SK-N-SH (cell line): Measurements from ENCODE around the gene HLA-DRB1. TPM values are rescaled to one million over a fixed set of nuclear protein-coding genes. Genes with fewer than 3 reads are reported as not detected.
"Not testable (repeated sequence)": the region's sequence is repeated elsewhere in the genome, so short reads cannot be mapped to it uniquely, and the experiment has no call there.

ENCODE experiments used
- CTCF ChIA-PET: fragments of 300-600, 350-600 bp; formaldehyde crosslinking; extraction: SDS; loops from one replicate; lab custom pipeline; 2021; lab: Yijun Ruan, JAX
- POLR2A ChIA-PET: fragments of 350-600 bp; sonication (Branson Sonifier 250); formaldehyde crosslinking; extraction: SDS; loops from one replicate; lab custom pipeline; 2020; ENCODE audit warnings: antibody characterized with exemption, inconsistent platforms; lab: Yijun Ruan, JAX
- DNase-seq: peaks from one replicate; pipeline ENCODE4 v3.0.0; 2012
- H2AFZ ChIP-seq: fragments of 200-600 bp; sonication (generic); 2 replicates; pipeline ENCODE4 v1.8.1; 2016; ENCODE audit warnings: antibody characterized with exemption, mild to moderate bottlenecking, low read depth
- H3F3A ChIP-seq: fragments of 200-600 bp; sonication (generic); replicated peaks from 2 replicates; pipeline ENCODE3; 2016; ENCODE audit warnings: antibody characterized with exemption, mild to moderate bottlenecking; ENCODE audit not compliant: insufficient read depth
- H3K27ac ChIP-seq, 2 experiments: fragments of 200-500 bp in 1 of 2; fragments of 200-600 bp in 1 of 2; sonication (Bioruptor generic) in 1 of 2; sonication (generic), shearing (Covaris generic) in 1 of 2; 2 replicates each; pipeline versions ENCODE4 v1.5.1 to v1.6.1; 2014 to 2016; ENCODE audit warnings: low read depth in 2 of 2, inconsistent platforms in 1 of 2, low read length in 1 of 2, mild to moderate bottlenecking in 1 of 2, mixed read lengths in 1 of 2
- H3K27me3 ChIP-seq: fragments of 200-600 bp; sonication (generic), shearing (Covaris generic); 2 replicates; pipeline ENCODE4 v1.6.1; 2016; ENCODE audit warnings: mixed run types; ENCODE audit not compliant: insufficient read depth
- H3K36me3 ChIP-seq, 2 experiments: fragments of 200-500 bp in 1 of 2; fragments of 200-600 bp in 1 of 2; sonication (Bioruptor generic) in 1 of 2; sonication (generic) in 1 of 2; replicated peaks in 1 of 2; 2 replicates each; pipeline versions ENCODE3 to v1.5.1; 2014 to 2016; ENCODE audit warnings: low read length in 1 of 2, mild to moderate bottlenecking in 1 of 2; ENCODE audit not compliant: insufficient read depth in 2 of 2, control insufficient read depth in 1 of 2
- H3K4me1 ChIP-seq, 2 experiments: fragments of 200-500 bp in 1 of 2; fragments of 200-600 bp in 1 of 2; sonication (Bioruptor generic) in 1 of 2; sonication (generic), shearing (Covaris generic) in 1 of 2; 2 replicates each; pipeline versions ENCODE4 v1.5.1 to v1.6.1; 2014 to 2016; ENCODE audit warnings: low read depth in 1 of 2, low read length in 1 of 2, mixed run types in 1 of 2; ENCODE audit not compliant: insufficient read depth in 2 of 2, control insufficient read depth in 1 of 2
- H3K4me2 ChIP-seq: fragments of 200-600 bp; sonication (generic), shearing (Covaris generic); 2 replicates; pipeline ENCODE4 v1.6.1; 2017; ENCODE audit warnings: mixed run types
- H3K4me3 ChIP-seq, 2 experiments: fragments of 200-500 bp in 1 of 2; fragments of 200-600 bp in 1 of 2; sonication (Bioruptor generic) in 1 of 2; sonication (generic), shearing (Covaris generic) in 1 of 2; 2 replicates each; pipeline versions ENCODE4 v1.5.1 to v1.8.1; 2014 to 2016; ENCODE audit warnings: low read depth in 2 of 2, inconsistent platforms in 1 of 2, low read length in 1 of 2, mild to moderate bottlenecking in 1 of 2, mixed read lengths in 1 of 2, moderate library complexity in 1 of 2
- H3K79me2 ChIP-seq: fragments of 200-600 bp; sonication (generic); 2 replicates; pipeline ENCODE4 v1.8.1; 2017; ENCODE audit warnings: mild to moderate bottlenecking; ENCODE audit not compliant: insufficient read depth
- H3K9ac ChIP-seq: fragments of 200-600 bp; sonication (generic); 2 replicates; pipeline ENCODE4 v1.6.1; 2017; ENCODE audit warnings: mixed run types
- H3K9me2 ChIP-seq: fragments of 200-600 bp; sonication (generic); 2 replicates; pipeline ENCODE4 v1.6.1; 2017; ENCODE audit warnings: mixed run types
- H3K9me3 ChIP-seq: fragments of 200-600 bp; sonication (generic); 2 replicates; pipeline ENCODE4 v1.6.1; 2017; ENCODE audit warnings: mixed run types, mild to moderate bottlenecking, moderate library complexity
- H4K20me1 ChIP-seq: fragments of 200-600 bp; sonication (generic); 2 replicates; pipeline ENCODE4 v1.6.1; 2017; ENCODE audit warnings: mild to moderate bottlenecking, mixed run types; ENCODE audit not compliant: insufficient read depth
- FOSL2 ChIP-seq: IDR thresholded peaks from 2 replicates; pipeline ENCODE4 v1.4.0; 2012; ENCODE audit warnings: low read depth, mild to moderate bottlenecking, moderate library complexity, borderline replicate concordance
- FOXM1 ChIP-seq: IDR thresholded peaks from 2 replicates; pipeline ENCODE4 v1.4.0; 2012; ENCODE audit warnings: low read depth, mild to moderate bottlenecking
- GABPA ChIP-seq: IDR thresholded peaks from 2 replicates; pipeline ENCODE4 v1.4.0; 2012; ENCODE audit warnings: low read depth, mild to moderate bottlenecking
- GATA2 ChIP-seq: sonication (generic); formaldehyde crosslinking; IDR thresholded peaks from 2 replicates; pipeline ENCODE4 v1.5.0; 2020; ENCODE audit warnings: mild to moderate bottlenecking, missing genetic modification reagents
- IRF3 ChIP-seq: fragments of 150-350 bp; IDR thresholded peaks from 2 replicates; pipeline ENCODE4 v1.6.1; 2016; ENCODE audit warnings: mild to moderate bottlenecking, low read depth, low read length
- JUND ChIP-seq: IDR thresholded peaks from 2 replicates; pipeline ENCODE4 v1.4.0; 2012
- MAX ChIP-seq: IDR thresholded peaks from 2 replicates; pipeline ENCODE4 v1.4.0; 2012; ENCODE audit warnings: low read depth
- MEF2A ChIP-seq: IDR thresholded peaks from 2 replicates; pipeline ENCODE4 v1.4.0; 2012; ENCODE audit warnings: low read depth, borderline replicate concordance
- MXI1 ChIP-seq: IDR thresholded peaks from 2 replicates; pipeline ENCODE4 v1.6.1; 2012; ENCODE audit warnings: mild to moderate bottlenecking, low read depth, low read length, improper control_type of control experiment
- NFIC ChIP-seq: IDR thresholded peaks from 2 replicates; pipeline ENCODE4 v1.4.0; 2012; ENCODE audit warnings: borderline replicate concordance
- NRF1 ChIP-seq: IDR thresholded peaks from 2 replicates; pipeline ENCODE4 v1.6.1; 2012; ENCODE audit warnings: low read depth, mild to moderate bottlenecking, low read length
- POLR2AphosphoS5 ChIP-seq: IDR thresholded peaks from 2 replicates; pipeline ENCODE4 v1.6.1; 2012; ENCODE audit warnings: low read depth, low read length
- RCOR1 ChIP-seq: fragments of 150-350 bp; IDR thresholded peaks from 2 replicates; pipeline ENCODE4 v1.6.1; 2017; ENCODE audit warnings: antibody characterized with exemption, low read length
- REST ChIP-seq: IDR thresholded peaks from 2 replicates; pipeline ENCODE4 v1.6.1; 2012; ENCODE audit warnings: mild to moderate bottlenecking, low read depth, low read length, moderate library complexity
- SIN3A ChIP-seq: IDR thresholded peaks from 2 replicates; pipeline ENCODE4 v1.6.1; 2012; ENCODE audit warnings: low read depth, mild to moderate bottlenecking, low read length, moderate library complexity, borderline replicate concordance
- TAF1 ChIP-seq: IDR thresholded peaks from 2 replicates; pipeline ENCODE4 v1.6.1; 2012; ENCODE audit warnings: low read depth, mild to moderate bottlenecking, low read length, moderate library complexity, borderline replicate concordance
- TCF12 ChIP-seq: IDR thresholded peaks from 2 replicates; pipeline ENCODE4 v1.4.0; 2012
- USF1 ChIP-seq: IDR thresholded peaks from 2 replicates; pipeline ENCODE4 v1.4.0; 2012; ENCODE audit warnings: low read depth, borderline replicate concordance
- YY1 ChIP-seq: IDR thresholded peaks from 2 replicates; pipeline ENCODE4 v1.4.0; 2012; ENCODE audit warnings: low read depth, mild to moderate bottlenecking
- WGBS: methylation state at CpG from one replicate; pipeline ENCODE4 v1.1.6; 2017; ENCODE audit warnings: low lambda C conversion rate; 5-methylcytosine and 5-hydroxymethylcytosine counted together
- polyA plus RNA-seq, 3 experiments: library from polyadenylated mRNA; depleted of rRNA; stranded (reverse); fragments of >200 nt; gene quantifications; 2 replicates each; pipeline ENCODE4 v1.2.3, GENCODE V29; 2012

Gene HLA-DRB1
- polyA plus RNA-seq, 1 of the 3 experiments (the other 2 are of a cell fraction), result not detected

GRCh38 chr6:32580593-32580992 is 9.1 kb downstream of the HLA-DRB1 start:
- H3K9me3 ChIP-seq, result no peaks in the 10 kb centered on the region
- no peaks in the 10 kb centered on the region for H3K79me2 ChIP-seq
- H4K20me1 ChIP-seq, result no peaks in the 10 kb centered on the region
- no peaks in the 10 kb centered on the region for H3F3A ChIP-seq
- H3K4me1 ChIP-seq, result no peaks in the 10 kb centered on the region
- no peak overlapping the region for H2AFZ ChIP-seq
- no peak overlapping the region for H3K27ac ChIP-seq
- POLR2A ChIA-PET, result no interaction called here
- no peaks in the 10 kb centered on the region for H3K27me3 ChIP-seq
- no peak overlapping the region for H3K4me3 ChIP-seq
- DNase-seq, result no peak
- TF ChIP-seq POLR2AphosphoS5, result no peak
- TF ChIP-seq FOXM1, result no peak
- no peak for TF ChIP-seq YY1
- TF ChIP-seq SIN3A, result no peak
- no peak for TF ChIP-seq GATA2 (CRISPR knock-in tag)
- no peak for TF ChIP-seq TAF1
- no peak overlapping the region for H3K4me2 ChIP-seq
- no peaks in the 10 kb centered on the region for H3K9me2 ChIP-seq
- 2% methylated on average over 4 of the region's 4 CpGs for WGBS
- H3K36me3 ChIP-seq, result no peaks in the 10 kb centered on the region
- CTCF ChIA-PET, result no interaction called here
- H3K9ac ChIP-seq, result no peak overlapping the region

- Histone ChIP-seq H3K27ac (no peak overlapping the region), H3K9me2 (no peaks in the 10 kb centered on the region), H3K27me3 (no peaks in the 10 kb centered on the region), H3K9me3 (no peaks in the 10 kb centered on the region), H3K79me2 (no peaks in the 10 kb centered on the region), H3K4me3 (no peak overlapping the region), H3K4me1 (no peaks in the 10 kb centered on the region), H2AFZ (no peak overlapping the region), H3K9ac (no peak overlapping the region), H3F3A (no peaks in the 10 kb centered on the region), H3K4me2 (no peak overlapping the region), H3K36me3 (no peaks in the 10 kb centered on the region), H4K20me1 (no peaks in the 10 kb centered on the region)
- no peak for TF ChIP-seq REST
- TF ChIP-seq JUND, result no peak
- no peak for TF ChIP-seq MXI1
- TF ChIP-seq MAX, result no peak
- TF ChIP-seq FOSL2, result no peak
- no peak for TF ChIP-seq TAF1
- TF ChIP-seq TCF12, result no peak
- TF ChIP-seq USF1, result no peak
- no peak for TF ChIP-seq MEF2A
- TF ChIP-seq NFIC, result no peak
- no peak for TF ChIP-seq GABPA
- no peak for TF ChIP-seq NRF1
- no peak for TF ChIP-seq RCOR1
- no peak for TF ChIP-seq FOXM1
- TF ChIP-seq IRF3, result no peak
- 0% methylated on average over 3 of the region's 3 CpGs for WGBS
- DNase-seq, result no peak
- ChIA-PET POLR2A (no interaction called here), CTCF (no interaction called here)
Observed at GRCh38 chr6:32578962-32579361, 10.7 kb downstream of the HLA-DRB1 start.

GRCh38 chr6:32577493-32577892 is 12.2 kb downstream of the HLA-DRB1 start:
- POLR2A ChIA-PET, H3K4me2 ChIP-seq, H4K20me1 ChIP-seq, H3K4me3 ChIP-seq, H3K4me1 ChIP-seq, H3K36me3 ChIP-seq, H3K9ac ChIP-seq, H3K27ac ChIP-seq, H2AFZ ChIP-seq, H3K27me3 ChIP-seq, DNase-seq, CTCF ChIA-PET, H3K9me2 ChIP-seq, H3K79me2 ChIP-seq, H3K9me3 ChIP-seq, H3F3A ChIP-seq: not testable (repeated sequence)
- WGBS, result 0% methylated on average over 5 of the region's 5 CpGs
